Measurements from ENCODE around the gene ELP4.

The ELP4 gene

GRCh38 chr11:31802609-31802989, 293.0 kb downstream of the ELP4 start:
- DNase-seq: no peak

GRCh38 chr11:31802990-31803812, 293.6 kb downstream of the ELP4 start:
- DNase-seq: no peak

GRCh38 chr11:31803813-31804311, 294.3 kb downstream of the ELP4 start:
- no peak for DNase-seq

- DNase-seq: no peak
Measured at GRCh38 chr11:31804312-31805036, 294.9 kb downstream of the ELP4 start.

GRCh38 chr11:31805037-31805628, 295.6 kb downstream of the ELP4 start:
- DNase-seq: no peak

- no peak for DNase-seq
Measured at GRCh38 chr11:31805629-31806185, 296.1 kb downstream of the ELP4 start.

GRCh38 chr11:31806186-31806927, 296.8 kb downstream of the ELP4 start:
- DNase-seq: no peak

GRCh38 chr11:31806928-31807798, 297.6 kb downstream of the ELP4 start:
- DNase-seq: no peak

- no peak for DNase-seq
Measured at GRCh38 chr11:31807799-31808667, 298.5 kb downstream of the ELP4 start.

- no peak for DNase-seq
Measured at GRCh38 chr11:31808721-31809540, 299.4 kb downstream of the ELP4 start.

GRCh38 chr11:31809541-31809856, 299.9 kb downstream of the ELP4 start:
- no peak for DNase-seq

GRCh38 chr11:31809857-31810778, 300.6 kb downstream of the ELP4 start:
- DNase-seq: peak; percentile 49

- DNase-seq: peak; percentile 82
Measured at GRCh38 chr11:31810779-31811647, 301.4 kb downstream of the ELP4 start, which contains the start of gene PAX6. Gene PAX6, minus strand, starts transcription at chr11:31811322. Its CDS starts 4,911 bp downstream, at chr11:31806411.

- peak; percentile 12 for DNase-seq
Measured at GRCh38 chr11:31812383-31813381, 303.1 kb downstream of the ELP4 start.

GRCh38 chr11:31813391-31814175, 304.0 kb downstream of the ELP4 start:
- DNase-seq: no peak
